RWPE2 (cell line): Measurements from ENCODE around the gene KIAA0825.

ENCODE experiments used
- ATAC-seq: fragments of 200-7000 bp; cut with Tn5 transposase; 3 replicates; pipeline ENCODE4 v1.9.1; 2021; ENCODE audit warnings: low read depth
- DNase-seq: peaks from one replicate; pipeline ENCODE4 v3.0.0-alpha.2; 2020; ENCODE audit warnings: low spot score
- H3K27ac ChIP-seq: fragments of 450-650 bp; 2 replicates; pipeline ENCODE4 v1.5.1; 2017; ENCODE audit warnings: mild to moderate bottlenecking; ENCODE audit not compliant: poor library complexity, severe bottlenecking
- H3K27me3 ChIP-seq: fragments of 250-450 bp; sonication (Bioruptor Pico); 2 replicates; pipeline ENCODE4 v1.5.1; 2021; ENCODE audit warnings: mild to moderate bottlenecking, moderate library complexity; ENCODE audit not compliant: insufficient read depth, poor library complexity, severe bottlenecking
- H3K36me3 ChIP-seq: fragments of 250-450 bp; sonication (Bioruptor Pico); 2 replicates; pipeline ENCODE4 v1.5.1; 2020; ENCODE audit warnings: low read depth, mild to moderate bottlenecking, moderate library complexity
- H3K4me1 ChIP-seq: fragments of 250-450 bp; sonication (Bioruptor Pico); 2 replicates; pipeline ENCODE4 v1.5.1; 2021; ENCODE audit warnings: mild to moderate bottlenecking, moderate library complexity; ENCODE audit not compliant: insufficient read depth, poor library complexity, severe bottlenecking
- H3K4me3 ChIP-seq: fragments of 250-450 bp; sonication (Bioruptor Pico); 2 replicates; pipeline ENCODE4 v1.5.1; 2021; ENCODE audit warnings: mild to moderate bottlenecking, moderate library complexity; ENCODE audit not compliant: severe bottlenecking
- H3K9me3 ChIP-seq: fragments of 250-450 bp; sonication (Bioruptor Pico); 2 replicates; pipeline ENCODE4 v1.5.1; 2021; ENCODE audit warnings: mild to moderate bottlenecking, moderate library complexity; ENCODE audit not compliant: severe bottlenecking
- CTCF ChIP-seq: fragments of 450-650 bp; IDR thresholded peaks from one replicate; pipeline ENCODE4 v1.5.1; 2017; ENCODE audit warnings: mild to moderate bottlenecking, moderate library complexity; ENCODE audit not compliant: poor library complexity, severe bottlenecking

KIAA0825 gene

GRCh38 chr5:94209272-94209671 lies 409.1 kb downstream of the KIAA0825 start:
- no peaks in the 10 kb centered on the region for H3K9me3 ChIP-seq
- no peak for TF ChIP-seq CTCF
- H3K4me3 ChIP-seq = no peak overlapping the region
- H3K4me1 ChIP-seq = no peaks in the 10 kb centered on the region
- H3K36me3 ChIP-seq = no peaks in the 10 kb centered on the region
- H3K27me3 ChIP-seq = peaks cover 4% of the 10 kb centered on the region
- ATAC-seq (no peak), DNase-seq (no peak)
- H3K27ac ChIP-seq = no peak overlapping the region

- H3K36me3 ChIP-seq = no peaks in the 10 kb centered on the region
- H3K4me1 ChIP-seq = no peaks in the 10 kb centered on the region
- H3K27ac ChIP-seq = no peak overlapping the region
- H3K27me3 ChIP-seq = no peaks in the 10 kb centered on the region
- H3K9me3 ChIP-seq = no peaks in the 10 kb centered on the region
- no peak for TF ChIP-seq CTCF
- no peak overlapping the region for H3K4me3 ChIP-seq
- no peak for ATAC-seq
- no peak for DNase-seq
Measured at GRCh38 chr5:94199566-94199965, 418.8 kb downstream of the KIAA0825 start.

- no peak for DNase-seq
- Histone ChIP-seq H3K4me3 (no peak overlapping the region), H3K27me3 (no peaks in the 10 kb centered on the region), H3K9me3 (no peaks in the 10 kb centered on the region), H3K36me3 (no peaks in the 10 kb centered on the region), H3K4me1 (no peaks in the 10 kb centered on the region), H3K27ac (no peak overlapping the region)
- TF ChIP-seq CTCF = no peak
- no peak for ATAC-seq
Measured at GRCh38 chr5:94197970-94198369, 420.4 kb downstream of the KIAA0825 start.

GRCh38 chr5:94196953-94197352 lies 421.5 kb downstream of the KIAA0825 start:
- Histone ChIP-seq H3K9me3 (no peaks in the 10 kb centered on the region), H3K4me3 (no peak overlapping the region), H3K4me1 (no peaks in the 10 kb centered on the region), H3K27me3 (no peaks in the 10 kb centered on the region), H3K27ac (no peak overlapping the region), H3K36me3 (no peaks in the 10 kb centered on the region)
- no peak for TF ChIP-seq CTCF
- no peak for DNase-seq
- ATAC-seq = no peak

- Histone ChIP-seq H3K36me3 (no peaks in the 10 kb centered on the region), H3K4me1 (no peaks in the 10 kb centered on the region), H3K27ac (no peak overlapping the region), H3K27me3 (no peaks in the 10 kb centered on the region), H3K9me3 (no peaks in the 10 kb centered on the region), H3K4me3 (no peak overlapping the region)
- ATAC-seq = peak; percentile 29; the same call in 1 of the 3 replicates
- TF ChIP-seq CTCF = no peak
- DNase-seq = no peak
Measured at GRCh38 chr5:94192658-94193391, 425.6 kb downstream of the KIAA0825 start.
